Smooth muscle cell (in vitro differentiated cells): ENCODE data around the gene LRRC4C. TPM values are rescaled to one million over a fixed set of nuclear protein-coding genes. Genes with fewer than 3 reads are reported as not detected.

Source experiments
- DNase-seq: peaks from one replicate; lab custom pipeline; 2025; ENCODE audit not compliant: unreplicated experiment; lab: John Stamatoyannopoulos, UW
- H2AFZ ChIP-seq: fragments of 200-600 bp; sonication (generic); 2 replicates; pipeline ENCODE4 v1.6.0; 2016; ENCODE audit warnings: antibody characterized with exemption, low read depth, mild to moderate bottlenecking
- H3F3A ChIP-seq: fragments of 200-600 bp; sonication (generic); 2 replicates; pipeline ENCODE4 v1.6.0; 2017; ENCODE audit warnings: antibody characterized with exemption, low read depth
- H3K27ac ChIP-seq: fragments of 200-600 bp; sonication (generic); 2 replicates; pipeline ENCODE4 v1.5.1; 2016; ENCODE audit warnings: low read depth, mild to moderate bottlenecking
- H3K27me3 ChIP-seq: fragments of 200-600 bp; sonication (generic); 2 replicates; pipeline ENCODE4 v1.6.1; 2016; ENCODE audit warnings: low read depth, mild to moderate bottlenecking
- H3K36me3 ChIP-seq: fragments of 200-600 bp; sonication (generic); 2 replicates; pipeline ENCODE4 v1.5.1; 2016; ENCODE audit warnings: low read depth
- H3K4me1 ChIP-seq: fragments of 200-600 bp; sonication (generic); 2 replicates; pipeline ENCODE4 v1.5.1; 2016; ENCODE audit warnings: low read depth
- H3K4me2 ChIP-seq: fragments of 200-600 bp; sonication (generic); 2 replicates; pipeline ENCODE4 v1.6.0; 2016; ENCODE audit warnings: mild to moderate bottlenecking
- H3K4me3 ChIP-seq: fragments of 200-600 bp; sonication (generic); 2 replicates; pipeline ENCODE4 v1.5.1; 2016; ENCODE audit warnings: mild to moderate bottlenecking
- H3K79me2 ChIP-seq: fragments of 200-600 bp; sonication (generic); 2 replicates; pipeline ENCODE4 v1.6.0; 2016; ENCODE audit warnings: low read depth, mild to moderate bottlenecking
- H3K9ac ChIP-seq: fragments of 200-600 bp; sonication (generic); 2 replicates; pipeline ENCODE4 v1.6.0; 2016; ENCODE audit warnings: low read depth
- H3K9me3 ChIP-seq: fragments of 200-600 bp; sonication (generic); replicated peaks from 2 replicates; pipeline ENCODE4 v1.5.1; 2016; ENCODE audit warnings: low read depth
- H4K20me1 ChIP-seq: fragments of 200-600 bp; sonication (generic); 2 replicates; pipeline ENCODE4 v1.6.0; 2016; ENCODE audit warnings: low read depth
- CTCF ChIP-seq: fragments of 200-600 bp; sonication (generic); IDR thresholded peaks from 2 replicates; pipeline ENCODE4 v1.5.1; 2017; ENCODE audit warnings: borderline replicate concordance, mild to moderate bottlenecking, antibody characterized with exemption; ENCODE audit not compliant: insufficient read depth, poor library complexity, severe bottlenecking
- WGBS: methylation state at CpG from one replicate; pipeline ENCODE4 v1.1.7; 2016; ENCODE audit warnings: low lambda C conversion rate; 5-methylcytosine and 5-hydroxymethylcytosine counted together
- polyA plus RNA-seq: library from polyadenylated mRNA; unstranded; fragments of >200 nt; fragmentation: Nextera tagmentation; extraction: Ambion mirVana; gene quantifications from 2 replicates; pipeline ENCODE4 v1.2.1, GENCODE V29; 2016
- total RNA-seq: library from RNA; depleted of rRNA; stranded (reverse); fragments of >200 nt; gene quantifications from 2 replicates; pipeline ENCODE4 v1.2.3, GENCODE V29; 2014

Gene LRRC4C
- total and polyA plus RNA-seq, 2 experiments from 2014 or later: 7.3 to 10.1 TPM

GRCh38 chr11:40287916-40288803 is 1171.3 kb downstream of the LRRC4C start:
- H3K4me3 ChIP-seq: peak overlapping the region; percentile 75
- 52% methylated on average over 5 of the region's 5 CpGs for WGBS
- H3K27ac ChIP-seq: peak overlapping the region; percentile 60
- DNase-seq: no peak
- H3K36me3 ChIP-seq: no peaks in the 10 kb centered on the region
- H3K9ac ChIP-seq: peak overlapping the region; percentile 8
- H3F3A ChIP-seq: no peaks in the 10 kb centered on the region
- no peaks in the 10 kb centered on the region for H3K9me3 ChIP-seq
- H3K27me3 ChIP-seq: no peaks in the 10 kb centered on the region
- no peak overlapping the region for H2AFZ ChIP-seq
- peaks cover 43% of the 10 kb centered on the region for H3K79me2 ChIP-seq
- peak overlapping the region; percentile 86 for H3K4me2 ChIP-seq
- peaks cover 14% of the 10 kb centered on the region for H3K4me1 ChIP-seq
- TF ChIP-seq CTCF: no peak
- H4K20me1 ChIP-seq: no peaks in the 10 kb centered on the region

- Histone ChIP-seq H3K36me3 (no peaks in the 10 kb centered on the region), H3K4me1 (peaks cover 17% of the 10 kb centered on the region), H3F3A (no peaks in the 10 kb centered on the region), H3K9ac (no peak overlapping the region), H2AFZ (no peak overlapping the region), H3K9me3 (no peaks in the 10 kb centered on the region), H3K27me3 (no peaks in the 10 kb centered on the region), H3K79me2 (peaks cover 27% of the 10 kb centered on the region), H3K27ac (no peak overlapping the region), H3K4me3 (no peak overlapping the region), H4K20me1 (no peaks in the 10 kb centered on the region), H3K4me2 (peak overlapping the region; percentile 25)
- TF ChIP-seq CTCF: no peak
- WGBS: 22% methylated on average over 2 of the region's 2 CpGs
- DNase-seq: no peak
Measured at GRCh38 chr11:40286137-40286536, 1173.3 kb downstream of the LRRC4C start.

- Histone ChIP-seq H3K4me2 (peak overlapping the region; percentile 25), H3F3A (no peaks in the 10 kb centered on the region), H3K4me3 (no peak overlapping the region), H3K27ac (no peak overlapping the region), H4K20me1 (no peaks in the 10 kb centered on the region), H3K27me3 (no peaks in the 10 kb centered on the region), H3K36me3 (no peaks in the 10 kb centered on the region), H3K9me3 (no peaks in the 10 kb centered on the region), H2AFZ (no peak overlapping the region), H3K79me2 (peaks cover 24% of the 10 kb centered on the region), H3K9ac (no peak overlapping the region), H3K4me1 (peaks cover 22% of the 10 kb centered on the region)
- no peak for DNase-seq
- WGBS: 94% methylated on average over 2 of the region's 2 CpGs
- TF ChIP-seq CTCF: no peak
Measured at GRCh38 chr11:40285558-40285957, 1173.9 kb downstream of the LRRC4C start.
